IMR-90 (cell line): Measurements from ENCODE around the gene CD99. TPM values are rescaled to one million over a fixed set of nuclear protein-coding genes. Genes with fewer than 3 reads are reported as not detected.

ENCODE experiments used
- ATAC-seq: fragments of 200-7000 bp; cut with Tn5 transposase; 2 replicates; pipeline ENCODE4 v1.9.1; 2020; ENCODE audit warnings: low read depth, mild to moderate bottlenecking, moderate library complexity
- BruUV-seq: library from RNA; stranded (reverse); fragments of 400-500 nt; replicated peaks from 2 replicates; lab custom pipeline; 2021; lab: Mats Ljungman, UMichigan
- CTCF ChIA-PET: fragments of 300-600 bp; formaldehyde crosslinking; extraction: SDS; loops from one replicate; lab custom pipeline; 2021; ENCODE audit warnings: antibody characterized with exemption; lab: Yijun Ruan, JAX
- POLR2A ChIA-PET: fragments of 300-600 bp; sonication (Branson Sonifier 250); formaldehyde crosslinking; loops from one replicate; lab custom pipeline; 2022; ENCODE audit warnings: antibody characterized with exemption; ENCODE audit not compliant: unreplicated experiment; lab: Charles Lee
- DNase-seq: peaks from one replicate; pipeline ENCODE4 v3.0.0; 2013
- H2AFZ ChIP-seq: replicated peaks from 2 replicates; pipeline ENCODE3; 2013; ENCODE audit warnings: low read length, mild to moderate bottlenecking; ENCODE audit not compliant: poor library complexity
- H2AK5ac ChIP-seq: 2 replicates; pipeline ENCODE4 v1.6.1; 2013; ENCODE audit warnings: low read depth, low read length, inconsistent platforms
- H2AK9ac ChIP-seq: replicated peaks from 2 replicates; pipeline ENCODE3; 2013; ENCODE audit warnings: mild to moderate bottlenecking, low read depth, low read length, moderate library complexity; ENCODE audit not compliant: poor library complexity
- H2BK120ac ChIP-seq: 2 replicates; pipeline ENCODE4 v1.6.1; 2013; ENCODE audit warnings: low read depth, low read length, inconsistent platforms
- H2BK15ac ChIP-seq: 3 replicates; pipeline ENCODE4 v1.6.1; 2013; ENCODE audit warnings: low read depth, low read length, inconsistent platforms
- H2BK20ac ChIP-seq: 2 replicates; pipeline ENCODE4 v1.6.1; 2013; ENCODE audit warnings: low read depth, mild to moderate bottlenecking, inconsistent platforms, low read length, moderate library complexity
- H2BK5ac ChIP-seq: 2 replicates; pipeline ENCODE4 v1.6.1; 2013; ENCODE audit warnings: mild to moderate bottlenecking, low read depth, low read length, inconsistent platforms; ENCODE audit not compliant: poor library complexity, severe bottlenecking
- H3K14ac ChIP-seq: replicated peaks from 2 replicates; pipeline ENCODE4 v1.6.1; 2013; ENCODE audit warnings: low read depth, low read length, inconsistent platforms
- H3K18ac ChIP-seq: 2 replicates; pipeline ENCODE4 v1.6.1; 2013; ENCODE audit warnings: low read depth, low read length, control low read depth
- H3K23ac ChIP-seq: 2 replicates; pipeline ENCODE4 v1.6.1; 2013; ENCODE audit warnings: low read depth, low read length, inconsistent platforms
- H3K27ac ChIP-seq: 2 replicates; pipeline ENCODE4 v1.5.1; 2013; ENCODE audit warnings: mild to moderate bottlenecking, control low read depth, low read length; ENCODE audit not compliant: insufficient read depth
- H3K27me3 ChIP-seq: 2 replicates; pipeline ENCODE4 v1.6.1; 2013; ENCODE audit warnings: low read length; ENCODE audit not compliant: control insufficient read depth, insufficient read depth
- H3K36me3 ChIP-seq: 2 replicates; pipeline ENCODE4 v1.6.1; 2013; ENCODE audit warnings: low read length, mixed read lengths; ENCODE audit not compliant: control insufficient read depth, insufficient read depth
- H3K4ac ChIP-seq: 2 replicates; pipeline ENCODE4 v1.6.1; 2013; ENCODE audit warnings: low read depth, low read length, inconsistent platforms
- H3K4me1 ChIP-seq: 2 replicates; pipeline ENCODE4 v1.6.1; 2013; ENCODE audit warnings: low read length, mixed read lengths; ENCODE audit not compliant: control insufficient read depth, insufficient read depth
- H3K4me2 ChIP-seq: 2 replicates; pipeline ENCODE4 v1.6.1; 2013; ENCODE audit warnings: low read depth, mild to moderate bottlenecking, control low read depth, low read length, moderate library complexity
- H3K4me3 ChIP-seq: 2 replicates; pipeline ENCODE4 v1.5.1; 2013; ENCODE audit warnings: low read depth, mild to moderate bottlenecking, control low read depth, low read length, moderate library complexity; ENCODE audit not compliant: insufficient read depth
- H3K56ac ChIP-seq: 2 replicates; pipeline ENCODE4 v1.6.1; 2013; ENCODE audit warnings: low read length, inconsistent platforms; ENCODE audit not compliant: insufficient read depth; ENCODE audit errors: extremely low read depth
- H3K79me1 ChIP-seq, 2 experiments: 2 replicates each; pipeline ENCODE4 v1.6.1; 2013; ENCODE audit warnings: low read length in 2 of 2, inconsistent platforms in 1 of 2, low read depth in 1 of 2
- H3K9ac ChIP-seq: 2 replicates; pipeline ENCODE4 v1.6.1; 2013; ENCODE audit warnings: low read depth, low read length, control low read depth
- H3K9me1 ChIP-seq: 2 replicates; pipeline ENCODE4 v1.6.1; 2013; ENCODE audit warnings: low read length, inconsistent platforms; ENCODE audit not compliant: insufficient read depth
- H3K9me3 ChIP-seq: 2 replicates; pipeline ENCODE4 v1.6.1; 2013; ENCODE audit warnings: low read length; ENCODE audit not compliant: control insufficient read depth, insufficient read depth
- H4K20me1 ChIP-seq: 2 replicates; pipeline ENCODE4 v1.6.1; 2013; ENCODE audit warnings: low read length, inconsistent platforms; ENCODE audit not compliant: insufficient read depth
- H4K5ac ChIP-seq: 2 replicates; pipeline ENCODE4 v1.6.1; 2013; ENCODE audit warnings: mild to moderate bottlenecking, low read depth, low read length, control low read depth
- H4K8ac ChIP-seq, 2 experiments: 2 replicates each; pipeline ENCODE4 v1.6.1; 2013; ENCODE audit warnings: low read depth in 2 of 2, low read length in 2 of 2, control low read depth in 1 of 2, inconsistent platforms in 1 of 2
- H4K91ac ChIP-seq: 2 replicates; pipeline ENCODE4 v1.6.1; 2013; ENCODE audit warnings: low read depth, low read length, inconsistent platforms; ENCODE audit not compliant: insufficient read depth
- BHLHE40 ChIP-seq: fragments of 150-350 bp; IDR thresholded peaks from 2 replicates; pipeline ENCODE4 v1.6.1; 2016; ENCODE audit warnings: mild to moderate bottlenecking, low read depth, low read length
- CHD1 ChIP-seq: IDR thresholded peaks from 2 replicates; pipeline ENCODE4 v1.6.1; 2012; ENCODE audit warnings: low read depth, low read length, improper control_type of control experiment
- ELK1 ChIP-seq: fragments of 150-350 bp; IDR thresholded peaks from 2 replicates; pipeline ENCODE4 v1.6.1; 2016; ENCODE audit warnings: low read depth, mild to moderate bottlenecking, low read length, moderate library complexity, borderline replicate concordance
- FOS ChIP-seq: fragments of 150-350 bp; IDR thresholded peaks from 2 replicates; pipeline ENCODE4 v1.6.1; 2016; ENCODE audit warnings: low read depth, low read length
- MAFK ChIP-seq: IDR thresholded peaks from 2 replicates; pipeline ENCODE4 v1.6.1; 2012; ENCODE audit warnings: low read depth, low read length, improper control_type of control experiment
- MAZ ChIP-seq: IDR thresholded peaks from 2 replicates; pipeline ENCODE4 v1.6.1; 2012; ENCODE audit warnings: low read depth, mild to moderate bottlenecking, low read length, improper control_type of control experiment, moderate library complexity, borderline replicate concordance
- MXI1 ChIP-seq: IDR thresholded peaks from 2 replicates; pipeline ENCODE4 v1.6.1; 2012; ENCODE audit warnings: low read depth, mild to moderate bottlenecking, low read length, moderate library complexity, borderline replicate concordance
- NFE2L2 ChIP-seq: fragments of 150-350 bp; IDR thresholded peaks from 2 replicates; pipeline ENCODE4 v1.6.1; 2016; ENCODE audit warnings: low read depth, mild to moderate bottlenecking, low read length
- POLR2A ChIP-seq: IDR thresholded peaks from 2 replicates; pipeline ENCODE4 v1.6.1; 2012; ENCODE audit warnings: mild to moderate bottlenecking, low read depth, low read length
- RAD21 ChIP-seq: IDR thresholded peaks from 2 replicates; pipeline ENCODE4 v1.6.1; 2012; ENCODE audit warnings: low read length, improper control_type of control experiment
- RCOR1 ChIP-seq: IDR thresholded peaks from 2 replicates; pipeline ENCODE4 v1.6.1; 2012; ENCODE audit warnings: mild to moderate bottlenecking, low read length, improper control_type of control experiment; ENCODE audit not compliant: insufficient replicate concordance
- RFX5 ChIP-seq: IDR thresholded peaks from 2 replicates; pipeline ENCODE4 v1.8.0; 2012; ENCODE audit warnings: low read depth, mild to moderate bottlenecking, low read length, moderate library complexity
- SMC3 ChIP-seq: fragments of 150-350 bp; IDR thresholded peaks from 2 replicates; pipeline ENCODE4 v1.6.1; 2016; ENCODE audit warnings: low read depth, mild to moderate bottlenecking, antibody characterized with exemption, low read length, moderate library complexity
- WGBS, 2 experiments: methylation state at CpG; one replicate each; pipeline versions ENCODE4 v1.1.5 to v1.1.7; 2013; ENCODE audit warnings: missing lambda C conversion rate in 2 of 2; ENCODE audit not compliant: insufficient read length in 1 of 2; ENCODE audit errors: extremely low coverage in 2 of 2; 5-methylcytosine and 5-hydroxymethylcytosine counted together
- dilution Hi-C: fragments of 300-500 bp; cut with HindIII; formaldehyde crosslinking; loops from one replicate; pipeline ENCODE4 v1.14.3; 2018; ENCODE audit warnings: low sequenced_read_pairs; ENCODE audit not compliant: unreplicated experiment
- in situ Hi-C: fragments of 300-500 bp; cut with MboI; formaldehyde crosslinking; loops from 3 replicates; pipeline ENCODE4 v1.14.3; 2019; ENCODE audit warnings: low sequenced_read_pairs, inconsistent platforms, mixed read lengths
- intact Hi-C: fragments of 100-400 bp; cut with micrococcal nuclease; formaldehyde crosslinking; loops from 2 replicates; pipeline ENCODE4 v1.10.0; 2022
- polyA plus RNA-seq, 3 experiments: library from polyadenylated mRNA; depleted of rRNA; stranded (reverse); fragments of >200 nt; gene quantifications; 2 replicates each; pipeline ENCODE4 v1.2.3, GENCODE V29; 2012; ENCODE audit warnings: low replicate concordance in 1 of 3
- total RNA-seq: library from RNA; depleted of rRNA; stranded (reverse); fragments of >200 nt; gene quantifications from 2 replicates; pipeline ENCODE4 v1.2.3, GENCODE V29; 2012
- TF ChIP-seq, protein P1 (sequence below): fragments of 150-350 bp; IDR thresholded peaks from 2 replicates; pipeline ENCODE4 v1.6.1; 2017; ENCODE audit warnings: mild to moderate bottlenecking, antibody characterized with exemption, low read length, low read depth

The CD99 gene
- total and polyA plus RNA-seq, 2 of the 4 experiments (the other 2 are of a cell fraction), result 102 to 369 TPM

DNA sequence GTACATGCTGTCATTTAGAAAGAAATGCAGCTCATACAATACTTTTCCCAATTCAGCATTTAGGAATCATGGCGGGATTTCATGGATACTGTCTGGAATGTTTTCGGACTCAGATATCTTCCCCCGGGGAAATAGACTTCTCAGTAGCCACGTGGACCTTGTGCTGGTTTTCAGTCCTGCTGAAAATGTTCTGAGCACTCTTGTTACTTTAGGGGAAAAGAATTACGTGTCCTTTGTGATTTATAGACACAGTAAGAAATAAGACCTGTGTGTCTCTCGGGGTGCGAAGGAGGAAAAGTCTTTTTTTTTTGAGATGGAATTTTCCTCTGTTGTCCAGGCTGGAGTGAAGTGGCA lies 3.8 kb downstream of the CD99 start:
- H3K14ac ChIP-seq, result no peak overlapping the region
- no peak overlapping the region for H2AFZ ChIP-seq
- ChIA-PET CTCF (no interaction called here), POLR2A (no interaction called here)
- ATAC-seq (no peak), DNase-seq (no peak)
- H3K56ac ChIP-seq, result no peak overlapping the region
- H3K27me3 ChIP-seq, result no peaks in the 10 kb centered on the region; the same call in 1 of the 2 replicates
- H3K27ac ChIP-seq, result no peak overlapping the region
- H3K18ac ChIP-seq, result no peak overlapping the region
- H3K4me3 ChIP-seq, result no peak overlapping the region
- no peak overlapping the region for H2AK9ac ChIP-seq
- no peak overlapping the region for H3K23ac ChIP-seq
- no peak overlapping the region for H2BK20ac ChIP-seq
- WGBS, 2 experiments, result no CpG with 5 or more reads among the region's 7 CpGs
- no TSS peak for BruUV-seq
- H3K9ac ChIP-seq, result no peak overlapping the region
- TF ChIP-seq, protein P1, sequence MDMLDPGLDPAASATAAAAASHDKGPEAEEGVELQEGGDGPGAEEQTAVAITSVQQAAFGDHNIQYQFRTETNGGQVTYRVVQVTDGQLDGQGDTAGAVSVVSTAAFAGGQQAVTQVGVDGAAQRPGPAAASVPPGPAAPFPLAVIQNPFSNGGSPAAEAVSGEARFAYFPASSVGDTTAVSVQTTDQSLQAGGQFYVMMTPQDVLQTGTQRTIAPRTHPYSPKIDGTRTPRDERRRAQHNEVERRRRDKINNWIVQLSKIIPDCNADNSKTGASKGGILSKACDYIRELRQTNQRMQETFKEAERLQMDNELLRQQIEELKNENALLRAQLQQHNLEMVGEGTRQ, result no peak
- TF ChIP-seq RFX5 (no peak), MXI1 (no peak), NFE2L2 (no peak), RCOR1 (no peak), RAD21 (no peak), MAFK (no peak), SMC3 (no peak), MAZ (no peak), FOS (no peak), BHLHE40 (no peak), CHD1 (no peak), ELK1 (no peak), POLR2A (no peak)
- dilution Hi-C loops, result no loop called here
- H2BK15ac ChIP-seq, result no peak overlapping the region
- peaks cover 57% of the 10 kb centered on the region for H4K20me1 ChIP-seq
- in situ Hi-C loops, result no loop called here
- no peak overlapping the region for H4K8ac ChIP-seq
- peaks cover 2% of the 10 kb centered on the region; the same call in 1 of the 2 replicates for H3K36me3 ChIP-seq
- H3K4me1 ChIP-seq, result peaks cover 14% of the 10 kb centered on the region
- H4K5ac ChIP-seq, result no peak overlapping the region
- no peak overlapping the region for H2BK120ac ChIP-seq
- H3K9me3 ChIP-seq, result no peaks in the 10 kb centered on the region
- peaks cover 4 to 61% of the 10 kb centered on the region in 2 experiments for H3K79me1 ChIP-seq
- no peak overlapping the region for H2AK5ac ChIP-seq
- H4K91ac ChIP-seq, result no peak overlapping the region
- H3K9me1 ChIP-seq, result peaks cover 12% of the 10 kb centered on the region
- H3K4ac ChIP-seq, result no peak overlapping the region
- intact Hi-C loops, result loop anchor here (5.0 kb wide), 1 partner anchor 78 kb away; no protein-coding TSS in a partner anchor
- no peak overlapping the region for H3K4me2 ChIP-seq
- H2BK5ac ChIP-seq, result no peak overlapping the region
